GM21390 (cell line): ENCODE data around the gene SGPP1.
"Not testable (repeated sequence)": the region's sequence is repeated elsewhere in the genome, so short reads cannot be mapped to it uniquely, and the experiment has no call there.

Source experiments
- ATAC-seq: cut with Tn5 transposase; IDR thresholded peaks from one replicate; pipeline ENCODE4 v1.9.1; 2021; ENCODE audit not compliant: unreplicated experiment

The SGPP1 gene

DNA sequence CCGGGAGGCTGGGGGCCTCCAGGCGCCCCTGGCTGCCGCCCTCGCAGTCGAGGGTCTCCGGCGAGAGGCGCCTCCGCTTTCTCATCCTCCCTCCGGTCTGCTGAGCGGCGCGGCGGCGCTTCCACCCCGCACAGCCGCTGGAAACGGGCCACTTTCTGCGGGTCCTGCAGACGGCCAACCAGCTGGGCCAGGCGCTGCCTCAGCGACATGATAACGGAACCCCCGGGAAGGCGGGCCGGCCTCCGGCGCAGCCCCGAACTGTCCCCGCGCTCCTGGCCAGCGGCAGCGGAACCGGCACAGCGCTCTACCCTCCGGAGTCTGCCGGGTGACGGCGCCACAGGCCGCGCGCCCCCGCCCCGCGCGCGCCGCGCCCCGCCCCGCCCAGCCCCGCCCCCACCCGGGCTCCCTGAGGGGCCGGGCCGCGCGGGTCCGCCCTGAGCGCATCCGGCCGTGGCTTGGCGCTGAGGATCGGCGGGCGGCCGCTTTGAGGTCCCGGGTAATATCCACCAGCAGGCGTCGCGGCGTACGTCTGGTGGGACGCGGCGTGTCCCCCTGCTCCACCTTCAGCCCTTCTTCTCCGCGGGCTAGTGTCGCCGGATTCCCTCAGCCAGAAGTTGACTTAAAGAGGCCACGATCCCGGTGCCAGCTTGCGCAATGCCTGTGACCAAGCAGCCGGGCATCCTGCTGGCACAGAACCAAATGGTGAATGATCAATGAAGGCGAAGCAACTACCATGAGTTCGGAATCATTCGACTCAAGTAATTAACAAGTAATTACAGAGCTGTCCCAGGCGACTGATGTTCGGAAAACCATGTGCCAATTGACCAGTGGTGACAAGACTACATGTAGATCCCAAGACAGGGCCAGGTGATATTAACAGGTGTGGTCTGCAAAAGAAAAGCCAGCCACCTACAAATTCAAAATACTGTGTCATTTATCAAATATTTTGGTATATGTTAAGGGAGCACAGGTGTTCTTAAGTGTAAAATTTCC lies at the start of gene SGPP1:
SGPP1 (minus strand) TSS at position 330 of the 993 bp plus-strand sequence; CDS start at position 209, 121 bp downstream.
- ATAC-seq, result peak; percentile 74

DNA sequence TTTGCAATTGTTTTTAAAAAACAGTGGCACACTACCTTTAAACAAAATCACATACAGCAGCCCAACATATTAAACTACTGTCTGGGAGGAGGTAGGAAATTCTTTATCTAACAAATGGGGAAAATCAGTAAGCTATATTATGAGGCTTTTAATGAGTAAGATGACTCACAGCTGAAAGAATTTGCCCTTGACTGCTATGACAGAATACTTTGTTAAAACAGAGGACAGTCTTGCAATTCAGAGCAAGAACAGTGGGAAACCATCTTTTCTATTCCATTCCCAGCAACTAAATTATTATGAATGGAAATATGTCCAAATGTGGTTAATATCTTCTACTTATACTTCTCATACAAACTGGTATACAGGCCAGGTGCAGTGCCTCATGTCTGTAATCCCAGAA lies 49.2 kb upstream of the SGPP1 start:
- no peak for ATAC-seq

- ATAC-seq, result no peak
These were observed 45.6 kb upstream of the SGPP1 start for GRCh38 chr14:63773504-63773903.

- ATAC-seq, result no peak
These were observed 42.4 kb upstream of the SGPP1 start for GRCh38 chr14:63770187-63770807.

GRCh38 chr14:63766611-63767010 lies 38.7 kb upstream of the SGPP1 start:
- ATAC-seq, result no peak

- no peak for ATAC-seq
These were observed 36.8 kb upstream of the SGPP1 start for GRCh38 chr14:63764620-63765139.

- no peak for ATAC-seq
These were observed 36.2 kb upstream of the SGPP1 start for GRCh38 chr14:63764103-63764502.

- no peak for ATAC-seq
These were observed 33.7 kb upstream of the SGPP1 start for GRCh38 chr14:63761351-63762117.

GRCh38 chr14:63760014-63760413 lies 32.1 kb upstream of the SGPP1 start:
- ATAC-seq, result peak; percentile 68

DNA sequence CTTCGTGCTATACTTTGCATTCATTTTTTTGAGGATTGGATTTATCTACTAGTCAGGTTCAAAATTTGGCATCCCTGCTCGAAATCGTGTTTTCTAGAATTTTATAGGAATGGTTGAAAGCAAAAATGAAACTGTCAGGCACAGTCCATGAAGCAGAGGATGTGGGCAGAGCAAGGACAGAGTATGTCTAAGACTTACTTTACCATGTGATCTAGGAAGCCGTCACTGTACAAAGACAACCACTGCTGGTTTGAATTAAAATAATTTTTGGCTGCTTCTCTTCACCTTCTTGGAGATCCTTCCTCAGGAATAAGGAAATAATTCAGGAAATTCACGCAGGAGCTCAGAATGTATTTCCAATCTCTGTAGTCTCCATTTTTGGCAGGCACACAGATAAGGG lies 31.6 kb upstream of the SGPP1 start:
- no peak for ATAC-seq

DNA sequence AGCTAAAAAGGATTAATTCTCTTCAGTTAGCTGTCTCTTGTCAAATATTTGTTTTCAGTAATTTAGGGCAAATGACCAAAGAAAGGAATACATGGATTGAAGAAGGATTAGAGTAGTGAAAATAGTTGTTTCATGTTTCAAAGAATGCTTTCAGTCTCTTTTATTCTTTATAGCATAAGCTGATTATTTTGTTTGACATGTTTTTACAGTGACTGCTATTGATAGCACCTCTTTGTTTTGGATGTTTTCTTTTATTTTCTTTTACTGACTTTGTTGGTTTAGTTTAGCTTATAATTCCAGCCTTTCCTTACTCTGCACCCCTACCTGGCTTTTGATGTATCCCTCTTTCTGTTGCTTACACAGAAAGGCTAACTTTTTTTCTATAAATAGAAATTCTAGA lies 29.3 kb upstream of the SGPP1 start:
- ATAC-seq, result no peak

GRCh38 chr14:63752449-63753169 lies 24.7 kb upstream of the SGPP1 start:
- no peak for ATAC-seq

GRCh38 chr14:63751076-63751475 lies 23.2 kb upstream of the SGPP1 start:
- not testable (repeated sequence) for ATAC-seq

DNA sequence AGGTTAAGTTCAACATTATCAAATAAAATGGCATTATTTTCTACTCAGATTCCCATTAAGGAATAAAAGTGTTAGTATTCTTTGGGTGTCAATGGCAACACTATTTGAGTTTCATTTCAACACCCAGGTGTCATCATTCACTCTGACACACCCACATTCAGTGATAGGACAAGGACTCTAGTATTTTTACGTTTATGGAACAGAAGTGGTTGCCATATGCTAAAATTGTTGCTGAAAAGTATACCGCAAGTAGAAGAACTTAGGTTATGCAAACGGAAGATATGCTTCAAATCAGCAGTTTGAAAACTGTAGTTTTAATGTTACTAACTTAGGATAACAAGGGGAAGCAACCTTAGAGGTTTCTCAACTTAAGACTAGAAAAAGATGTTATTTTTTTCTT lies 20.0 kb upstream of the SGPP1 start:
- peak; percentile 29 for ATAC-seq

DNA sequence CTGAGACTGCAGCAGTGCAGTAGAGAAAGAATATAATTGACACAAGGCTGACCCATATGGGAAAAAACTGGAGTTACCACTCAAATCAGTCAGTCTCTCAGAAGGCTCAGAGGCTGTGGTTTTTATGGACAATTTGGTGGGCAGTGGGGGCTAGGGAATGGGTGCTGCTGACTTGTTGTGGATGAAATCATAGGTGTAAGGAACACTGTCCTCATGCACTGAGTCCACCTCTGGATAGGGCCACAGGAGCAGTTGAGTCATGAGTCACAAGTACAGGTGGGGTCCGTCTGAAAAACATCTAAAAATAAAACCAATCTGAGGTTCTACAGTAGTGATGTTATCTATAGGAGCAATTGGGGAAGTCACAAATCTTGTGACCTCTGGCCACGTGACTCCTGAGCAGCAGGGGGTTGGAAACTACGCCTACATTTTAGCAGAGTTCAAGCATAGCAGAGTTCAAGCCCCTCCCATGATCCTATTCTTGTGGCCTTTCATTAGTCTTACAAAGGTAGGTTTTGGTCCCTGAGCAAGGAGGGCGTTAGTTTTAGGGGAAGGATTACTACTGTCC lies 18.1 kb upstream of the SGPP1 start:
- ATAC-seq, result peak; percentile 64

- ATAC-seq, result no peak
These were observed 17.4 kb upstream of the SGPP1 start for GRCh38 chr14:63745272-63745671.

DNA sequence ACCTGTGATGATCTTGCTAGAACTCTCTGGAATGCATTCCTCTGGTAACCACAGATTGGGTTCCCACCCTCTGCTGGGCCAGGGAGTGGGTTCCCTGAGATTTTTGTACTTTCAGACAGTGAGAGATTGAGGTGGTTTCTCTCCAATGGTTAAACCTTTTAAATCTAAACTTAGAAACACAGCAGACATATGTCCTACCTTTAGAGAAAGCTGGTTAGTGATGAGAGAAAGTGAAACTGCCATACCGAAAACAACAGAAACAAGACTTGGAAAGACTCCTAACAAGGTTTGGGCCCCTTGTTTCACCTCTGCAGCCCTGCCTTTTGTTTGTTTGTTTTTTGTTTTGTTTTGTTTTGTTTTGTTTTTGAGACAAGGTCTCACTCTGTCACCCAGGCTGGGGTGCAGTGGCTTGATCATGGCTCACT lies 9.7 kb upstream of the SGPP1 start:
- ATAC-seq, result peak; percentile 94

- ATAC-seq, result no peak
These were observed 7.9 kb upstream of the SGPP1 start for GRCh38 chr14:63735720-63736119.

DNA sequence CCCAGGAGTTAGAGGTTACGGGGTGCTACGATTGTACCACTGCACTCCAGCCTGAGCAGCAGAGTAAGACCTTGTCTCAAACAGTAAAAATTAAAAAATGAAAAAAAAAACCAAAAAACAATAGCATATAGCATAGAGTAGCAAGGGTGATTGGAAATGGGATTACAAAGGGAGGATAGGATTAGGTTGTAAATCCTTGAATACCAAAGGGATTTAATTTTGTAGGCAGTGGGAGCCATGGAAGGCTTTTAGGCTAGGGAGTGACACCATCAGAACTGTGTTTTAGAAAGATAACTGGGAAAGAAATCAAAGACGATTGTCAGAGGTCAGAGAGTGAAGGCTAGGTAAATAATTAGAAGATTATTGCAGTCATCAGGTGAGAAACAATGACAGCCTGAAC lies 2.8 kb upstream of the SGPP1 start:
- ATAC-seq, result no peak

DNA sequence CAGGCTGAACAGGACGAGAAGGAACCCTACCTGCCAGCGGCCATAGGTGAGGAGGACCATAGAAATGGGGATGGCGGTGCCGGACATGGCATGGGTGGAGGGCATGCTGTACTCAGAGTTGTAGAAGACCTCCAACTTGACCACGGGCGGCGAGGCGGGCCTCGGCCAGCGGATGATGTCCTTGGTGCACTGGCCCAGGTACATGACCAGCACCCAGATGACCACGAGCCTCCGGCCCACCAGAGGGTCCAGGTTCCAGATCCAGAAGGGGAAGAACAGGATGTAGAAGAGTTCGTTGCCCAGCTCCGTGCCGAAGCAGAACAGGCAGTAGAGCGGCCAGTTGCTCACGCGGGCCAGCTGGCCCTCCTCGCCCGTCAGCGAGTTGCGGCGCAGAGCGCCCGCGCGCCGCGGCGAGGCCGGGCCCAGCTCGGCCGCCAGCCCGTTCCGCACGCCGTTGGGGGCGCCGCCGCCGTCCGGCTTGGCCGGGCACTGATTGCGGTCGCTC lies 582 bp downstream of the SGPP1 start:
- peak; percentile 41 for ATAC-seq
